Hepatocyte (in vitro differentiated cells): Measurements from ENCODE around the gene GIMD1. TPM values are rescaled to one million over a fixed set of nuclear protein-coding genes. Genes with fewer than 3 reads are reported as not detected.

Source experiments
- DNase-seq: peaks from one replicate; pipeline ENCODE4 v3.0.0-alpha.2; 2016; ENCODE audit warnings: low spot score
- H2AFZ ChIP-seq: fragments of 200-600 bp; sonication (generic); 2 replicates; pipeline ENCODE4 v1.6.0; 2016; ENCODE audit warnings: antibody characterized with exemption, mild to moderate bottlenecking
- H3K27ac ChIP-seq: fragments of 200-600 bp; sonication (generic); 2 replicates; pipeline ENCODE4 v1.5.1; 2016; ENCODE audit warnings: mild to moderate bottlenecking
- H3K27me3 ChIP-seq: fragments of 200-600 bp; sonication (generic); 2 replicates; pipeline ENCODE4 v1.6.1; 2016
- H3K36me3 ChIP-seq: fragments of 200-600 bp; sonication (generic); replicated peaks from 2 replicates; pipeline ENCODE4 v1.5.1; 2016; ENCODE audit warnings: low read depth; ENCODE audit not compliant: insufficient read depth
- H3K4me1 ChIP-seq: fragments of 200-600 bp; sonication (generic); 2 replicates; pipeline ENCODE4 v1.5.1; 2016; ENCODE audit warnings: mild to moderate bottlenecking, moderate library complexity; ENCODE audit not compliant: insufficient read depth
- H3K4me2 ChIP-seq: fragments of 200-600 bp; sonication (generic); 2 replicates; pipeline ENCODE4 v1.6.0; 2016
- H3K4me3 ChIP-seq: fragments of 200-600 bp; sonication (generic); 2 replicates; pipeline ENCODE4 v1.5.1; 2016; ENCODE audit warnings: mild to moderate bottlenecking
- H3K79me2 ChIP-seq: fragments of 200-600 bp; sonication (generic); 2 replicates; pipeline ENCODE4 v1.6.0; 2017; ENCODE audit warnings: mild to moderate bottlenecking
- H3K9me2 ChIP-seq: fragments of 200-600 bp; sonication (generic); replicated peaks from 2 replicates; pipeline ENCODE4 v1.6.0; 2017; ENCODE audit warnings: mild to moderate bottlenecking; ENCODE audit not compliant: insufficient read depth
- H3K9me3 ChIP-seq: fragments of 200-600 bp; sonication (generic); 2 replicates; pipeline ENCODE4 v1.5.1; 2016; ENCODE audit warnings: low read depth, mild to moderate bottlenecking
- H4K20me1 ChIP-seq: fragments of 200-600 bp; sonication (generic); 2 replicates; pipeline ENCODE4 v1.6.0; 2016; ENCODE audit warnings: mild to moderate bottlenecking; ENCODE audit not compliant: insufficient read depth, poor library complexity, severe bottlenecking
- CTCF ChIP-seq: fragments of 200-600 bp; sonication (generic); IDR thresholded peaks from 2 replicates; pipeline ENCODE4 v1.5.1; 2016; ENCODE audit warnings: antibody characterized with exemption, mild to moderate bottlenecking; ENCODE audit not compliant: poor library complexity
- EZH2 ChIP-seq: fragments of 200-600 bp; sonication (generic); IDR thresholded peaks from 2 replicates; pipeline ENCODE4 v1.6.1; 2016; ENCODE audit warnings: antibody characterized with exemption, mild to moderate bottlenecking, borderline replicate concordance
- EZH2phosphoT487 ChIP-seq: fragments of 200-600 bp; sonication (generic); IDR thresholded peaks from one replicate; pipeline ENCODE4 v1.6.1; 2018; ENCODE audit warnings: antibody characterized with exemption, mild to moderate bottlenecking, low read depth, moderate library complexity; ENCODE audit not compliant: unreplicated experiment, severe bottlenecking
- WGBS: methylation state at CpG from one replicate; pipeline ENCODE4 v1.1.6; 2016; ENCODE audit warnings: low lambda C conversion rate; ENCODE audit errors: missing lambda C conversion rate; 5-methylcytosine and 5-hydroxymethylcytosine counted together
- polyA plus RNA-seq: library from polyadenylated mRNA; unstranded; fragments of >200 nt; fragmentation: Nextera tagmentation; extraction: Ambion mirVana; gene quantifications from 2 replicates; pipeline ENCODE4 v1.2.1, GENCODE V29; 2016
- total RNA-seq: library from RNA; depleted of rRNA; stranded (reverse); fragments of >200 nt; gene quantifications from 2 replicates; pipeline ENCODE4 v1.2.3, GENCODE V29; 2014

Gene GIMD1
- total and polyA plus RNA-seq, 2 experiments from 2014 or later: not detected

DNA sequence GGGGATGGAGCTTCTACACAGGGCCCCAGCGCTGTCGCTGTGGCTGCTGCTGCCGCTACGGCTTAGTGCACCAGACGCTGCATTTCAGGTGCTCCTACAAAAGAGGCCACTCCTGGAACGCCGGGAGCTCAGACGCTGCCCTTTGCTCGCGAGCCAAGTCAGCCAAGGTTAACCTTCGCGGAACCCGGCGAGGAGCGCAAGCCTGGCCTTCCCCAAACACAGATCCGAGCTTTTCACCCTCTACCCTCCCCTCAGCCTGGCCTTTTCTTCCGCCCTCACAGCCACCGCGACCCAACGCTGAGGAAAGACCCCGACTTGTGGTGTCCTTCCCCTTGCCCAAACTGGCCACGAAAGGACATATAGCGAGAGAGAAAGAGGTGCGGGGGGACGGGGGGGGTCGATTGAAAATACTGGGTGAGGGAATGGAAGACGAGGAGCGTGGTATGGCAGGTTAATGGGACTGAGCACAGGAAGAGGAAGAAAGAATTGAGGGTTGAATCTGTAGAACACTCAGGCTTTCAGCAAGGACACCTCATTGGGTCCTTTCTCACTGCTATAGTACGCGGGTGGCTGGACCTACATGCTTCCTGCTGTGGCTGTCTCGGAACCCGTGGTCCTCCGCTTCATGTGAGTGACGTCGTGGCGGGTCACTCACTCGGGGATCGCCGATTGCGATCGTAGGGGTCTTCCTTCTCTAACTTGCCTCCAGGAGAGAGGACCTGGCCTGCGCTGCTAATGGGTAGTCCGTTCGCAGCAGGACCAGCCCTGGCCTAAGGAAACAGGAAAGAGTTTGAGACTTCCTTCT is 52.4 kb downstream of the GIMD1 start, which contains the start of the genes AIMP1 and TBCK:
AIMP1 (plus strand) TSS at position 583 of the 805 bp plus-strand sequence. CDS start 8,460 bp downstream, outside the sequence.
TBCK (minus strand) TSS at position 242 of the 805 bp plus-strand sequence. CDS start 7,249 bp downstream, outside the sequence.
- H2AFZ ChIP-seq: peak within 1 kb of the TSS; percentile 73
- H3K79me2 ChIP-seq: peaks cover 87% of the 10 kb centered on the region
- 1% methylated on average over 43 of the region's 44 CpGs for WGBS
- peaks cover 10% of the 10 kb centered on the region for H3K4me1 ChIP-seq
- H3K27ac ChIP-seq: peak within 1 kb of the TSS; percentile 99
- H3K27me3 ChIP-seq: no peaks in the 10 kb centered on the region
- H3K36me3 ChIP-seq: no peaks in the 10 kb centered on the region
- DNase-seq: peak; percentile 93
- H4K20me1 ChIP-seq: peaks cover 2% of the 10 kb centered on the region
- H3K9me3 ChIP-seq: no peaks in the 10 kb centered on the region
- H3K9me2 ChIP-seq: no peaks in the 10 kb centered on the region
- H3K4me3 ChIP-seq: peak within 1 kb of the TSS; percentile 74
- TF ChIP-seq CTCF (no peak), EZH2phosphoT487 (no peak), EZH2 (no peak)
- peak within 1 kb of the TSS; percentile 89 for H3K4me2 ChIP-seq

DNA sequence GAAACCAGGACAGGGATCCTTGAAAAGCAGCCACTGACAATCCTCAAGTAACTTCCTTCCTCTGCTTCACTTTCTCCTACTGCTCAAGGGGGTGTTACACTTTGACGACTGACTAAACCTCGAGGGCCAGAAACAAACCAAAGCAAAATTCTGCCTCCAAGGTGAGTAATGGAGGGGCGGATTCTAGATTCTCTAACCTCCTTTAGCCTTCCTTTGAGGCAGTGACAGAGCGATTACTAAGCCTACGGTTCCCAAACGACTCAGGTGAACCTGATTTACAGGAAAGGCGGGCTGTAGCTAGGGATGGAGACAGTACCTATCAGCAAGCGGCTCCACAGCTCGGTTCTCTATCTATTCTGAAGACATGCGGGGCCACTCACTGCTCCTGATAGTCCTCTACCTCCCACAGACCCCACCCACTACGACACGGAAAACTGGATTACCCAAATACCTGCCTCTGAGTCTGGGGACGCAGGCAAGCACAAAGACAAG is 53.1 kb downstream of the GIMD1 start:
- WGBS: 0% methylated on average over 13 of the region's 13 CpGs
- Histone ChIP-seq H3K4me1 (peaks cover 10% of the 10 kb centered on the region), H3K9me3 (no peaks in the 10 kb centered on the region), H3K27ac (peak overlapping the region; percentile 99), H3K27me3 (no peaks in the 10 kb centered on the region), H4K20me1 (peaks cover 2% of the 10 kb centered on the region), H3K79me2 (peaks cover 90% of the 10 kb centered on the region), H2AFZ (peak overlapping the region; percentile 73), H3K4me2 (peak overlapping the region; percentile 89), H3K4me3 (peak overlapping the region; percentile 74), H3K36me3 (no peaks in the 10 kb centered on the region), H3K9me2 (no peaks in the 10 kb centered on the region)
- DNase-seq: peak; percentile 62
- TF ChIP-seq EZH2: no peak
- TF ChIP-seq CTCF: no peak
- TF ChIP-seq EZH2phosphoT487: no peak

- H3K9me2 ChIP-seq: no peaks in the 10 kb centered on the region
- WGBS: 51% methylated on average over 6 of the region's 6 CpGs
- TF ChIP-seq EZH2 (no peak), EZH2phosphoT487 (no peak), CTCF (no peak)
- H4K20me1 ChIP-seq: peaks cover 2% of the 10 kb centered on the region
- peak overlapping the region; percentile 89 for H3K4me2 ChIP-seq
- peak overlapping the region; percentile 73 for H2AFZ ChIP-seq
- H3K4me3 ChIP-seq: peak overlapping the region; percentile 74
- H3K27me3 ChIP-seq: no peaks in the 10 kb centered on the region
- H3K79me2 ChIP-seq: peaks cover 90% of the 10 kb centered on the region
- no peaks in the 10 kb centered on the region for H3K9me3 ChIP-seq
- H3K36me3 ChIP-seq: no peaks in the 10 kb centered on the region
- peak overlapping the region; percentile 99 for H3K27ac ChIP-seq
- peaks cover 10% of the 10 kb centered on the region for H3K4me1 ChIP-seq
- no peak for DNase-seq
Observed at GRCh38 chr4:106314960-106315359, 53.6 kb downstream of the GIMD1 start.
